GM23338 (cell line): ENCODE results near the gene SPEM3. TPM values are rescaled to one million over a fixed set of nuclear protein-coding genes. Genes with fewer than 3 reads are reported as not detected.
A peak's percentile ranks its signal among the peaks of the same experiment; 100 is the strongest.

Source experiments
- ATAC-seq: fragments of 200-7000 bp; cut with Tn5 transposase; 3 replicates; pipeline ENCODE4 v1.9.1; 2020
- DNase-seq: peaks from one replicate; pipeline ENCODE4 v3.0.0-alpha.2; 2015; ENCODE audit warnings: low spot score
- H2AFZ ChIP-seq: fragments of 200-600 bp; sonication (generic); 2 replicates; pipeline ENCODE4 v1.8.0; 2016; ENCODE audit warnings: antibody characterized with exemption, mild to moderate bottlenecking, moderate library complexity
- H3F3A ChIP-seq: fragments of 200-600 bp; sonication (generic); replicated peaks from 2 replicates; pipeline ENCODE4 v1.8.0; 2017; ENCODE audit warnings: antibody characterized with exemption, mixed run types, low read depth
- H3K27ac ChIP-seq: fragments of 200-600 bp; sonication (generic); 2 replicates; pipeline ENCODE4 v1.6.1; 2016; ENCODE audit warnings: low read depth
- H3K27me3 ChIP-seq: fragments of 200-600 bp; sonication (generic); 2 replicates; pipeline ENCODE4 v1.8.0; 2016; ENCODE audit warnings: mild to moderate bottlenecking, mixed run types, moderate library complexity; ENCODE audit not compliant: insufficient read depth
- H3K36me3 ChIP-seq: fragments of 200-600 bp; sonication (generic); 2 replicates; pipeline ENCODE4 v1.8.0; 2016; ENCODE audit warnings: mild to moderate bottlenecking; ENCODE audit not compliant: insufficient read depth
- H3K4me1 ChIP-seq: fragments of 200-600 bp; sonication (generic); 2 replicates; pipeline ENCODE4 v1.8.0; 2016; ENCODE audit warnings: mild to moderate bottlenecking, moderate library complexity; ENCODE audit not compliant: insufficient read depth
- H3K4me2 ChIP-seq: fragments of 200-600 bp; sonication (generic); 2 replicates; pipeline ENCODE4 v1.7.1; 2017; ENCODE audit warnings: mixed run types
- H3K4me3 ChIP-seq: fragments of 200-600 bp; sonication (generic); 2 replicates; pipeline ENCODE4 v1.6.1; 2016; ENCODE audit warnings: mixed run types
- H3K79me2 ChIP-seq: fragments of 200-600 bp; sonication (generic); replicated peaks from 2 replicates; pipeline ENCODE4 v1.8.0; 2017; ENCODE audit warnings: mild to moderate bottlenecking; ENCODE audit not compliant: insufficient read depth
- H3K9me2 ChIP-seq: fragments of 200-600 bp; sonication (generic); 2 replicates; pipeline ENCODE4 v1.8.0; 2017; ENCODE audit not compliant: insufficient read depth
- H4K20me1 ChIP-seq: fragments of 200-600 bp; sonication (generic); replicated peaks from 2 replicates; pipeline ENCODE4 v1.8.0; 2017; ENCODE audit warnings: mild to moderate bottlenecking; ENCODE audit not compliant: insufficient read depth
- H3K27ac Mint-ChIP-seq: 2 replicates; pipeline ENCODE4 v1.8.0; 2020; ENCODE audit warnings: inconsistent platforms, mild to moderate bottlenecking, moderate library complexity, mixed read lengths
- H3K27me3 Mint-ChIP-seq: 3 replicates; pipeline ENCODE4 v1.8.0; 2022; ENCODE audit warnings: low read depth, mild to moderate bottlenecking, moderate library complexity, mixed read lengths, inconsistent platforms; ENCODE audit not compliant: insufficient read depth, poor library complexity
- H3K36me3 Mint-ChIP-seq: 3 replicates; pipeline ENCODE4 v1.8.0; 2021; ENCODE audit warnings: low read depth, mild to moderate bottlenecking, inconsistent platforms, moderate library complexity, mixed read lengths
- H3K4me1 Mint-ChIP-seq: 3 replicates; pipeline ENCODE4 v1.8.0; 2020; ENCODE audit warnings: mild to moderate bottlenecking, inconsistent platforms, mixed read lengths
- H3K4me3 Mint-ChIP-seq: 3 replicates; pipeline ENCODE4 v1.8.0; 2021; ENCODE audit warnings: moderate library complexity, mild to moderate bottlenecking, inconsistent platforms, mixed read lengths
- H3K9me3 Mint-ChIP-seq: 3 replicates; pipeline ENCODE4 v1.8.0; 2020; ENCODE audit warnings: moderate library complexity, mild to moderate bottlenecking, inconsistent platforms, mixed read lengths
- CTCF ChIP-seq, 2 experiments: fragments of 200-600 bp in 1 of 2; sonication (generic) in 1 of 2; conservative IDR thresholded peaks; 2 replicates each; pipeline versions ENCODE4 v1.5.1 to v1.6.1; 2016 to 2017; ENCODE audit warnings: antibody characterized with exemption in 2 of 2, low read depth in 2 of 2, mild to moderate bottlenecking in 2 of 2, moderate library complexity in 1 of 2
- EZH2 ChIP-seq: fragments of 200-600 bp; sonication (generic); IDR thresholded peaks from one replicate; pipeline ENCODE4 v1.8.0; 2017; ENCODE audit warnings: antibody characterized with exemption, mild to moderate bottlenecking, low read depth; ENCODE audit not compliant: unreplicated experiment
- EZH2phosphoT487 ChIP-seq: fragments of 200-600 bp; sonication (generic); IDR thresholded peaks from one replicate; pipeline ENCODE4 v1.8.1; 2018; ENCODE audit warnings: antibody characterized with exemption; ENCODE audit not compliant: unreplicated experiment
- JUNB ChIP-seq: IDR thresholded peaks from one replicate; pipeline ENCODE4 v1.6.1; 2016; ENCODE audit warnings: antibody characterized with exemption; ENCODE audit not compliant: unreplicated experiment
- NANOG ChIP-seq: IDR thresholded peaks from 2 replicates; pipeline ENCODE4 v1.6.1; 2016; ENCODE audit warnings: antibody characterized with exemption, borderline replicate concordance
- POLR2AphosphoS5 ChIP-seq: IDR thresholded peaks from 2 replicates; pipeline ENCODE4 v1.6.1; 2016; ENCODE audit warnings: antibody characterized with exemption, low read depth
- STAT1 ChIP-seq: IDR thresholded peaks from one replicate; pipeline ENCODE4 v1.6.1; 2016; ENCODE audit warnings: antibody characterized with exemption; ENCODE audit not compliant: unreplicated experiment
- ZNF114 ChIP-seq: fragments of 250-450 bp; sonication (Bioruptor Pico); IDR thresholded peaks from 2 replicates; pipeline ENCODE4 v1.5.0; 2020; ENCODE audit warnings: mild to moderate bottlenecking, moderate library complexity
- ZNF331 ChIP-seq: fragments of 250-450 bp; sonication (Bioruptor Pico); IDR thresholded peaks from 2 replicates; pipeline ENCODE4 v1.5.0; 2020; ENCODE audit warnings: low read depth, mild to moderate bottlenecking, moderate library complexity
- polyA plus RNA-seq: library from polyadenylated mRNA; unstranded; fragments of >200 nt; fragmentation: Nextera tagmentation; extraction: Ambion mirVana; gene quantifications from 2 replicates; pipeline ENCODE4 v1.2.1, GENCODE V29; 2016
- total RNA-seq: library from RNA; depleted of rRNA; stranded (reverse); fragments of >200 nt; shearing (Covaris generic); gene quantifications from 2 replicates; pipeline ENCODE4 v1.2.3, GENCODE V29; 2014
- TF ChIP-seq, protein P1 (sequence below): IDR thresholded peaks from 2 replicates; pipeline ENCODE4 v1.6.1; 2016; ENCODE audit warnings: antibody characterized with exemption
- TF ChIP-seq, protein P2 (sequence below): IDR thresholded peaks from one replicate; pipeline ENCODE4 v1.6.1; 2018; ENCODE audit warnings: antibody characterized with exemption; ENCODE audit not compliant: unreplicated experiment

SPEM3 gene
- total and polyA plus RNA-seq, 2 experiments from 2014 or later, result not detected

- Histone ChIP-seq H4K20me1 (0 out of 2 replicates have a peak, but pooled peaks cover 3% of the 10 kb centered on the region), H3K4me1 (peaks cover 41% of the 10 kb centered on the region), H2AFZ (peak overlapping the region; percentile 97), H3F3A (peaks cover 34% of the 10 kb centered on the region), H3K9me2 (no peaks in the 10 kb centered on the region), H3K4me2 (peak overlapping the region; percentile 99), H3K27me3 (peaks cover 38% of the 10 kb centered on the region), H3K36me3 (no peaks in the 10 kb centered on the region), H3K27ac (peak overlapping the region; percentile 90), H3K4me3 (peak overlapping the region; percentile 90), H3K79me2 (no peaks in the 10 kb centered on the region)
- DNase-seq (peak; percentile 94), ATAC-seq (peak; percentile 83)
- H3K27ac Mint-ChIP-seq, result peak overlapping the region; percentile 96
- H3K27me3 Mint-ChIP-seq, result peaks cover 34% of the 10 kb centered on the region
- H3K4me3 Mint-ChIP-seq, result peak overlapping the region; percentile 91
- H3K36me3 Mint-ChIP-seq, result peaks cover 12% of the 10 kb centered on the region; the same call in 2 of the 3 replicates
- no peak for TF ChIP-seq ZNF331 (CRISPR knock-in tag)
- no peak for TF ChIP-seq EZH2
- TF ChIP-seq STAT1, result no peak
- no peak for TF ChIP-seq POLR2AphosphoS5
- TF ChIP-seq JUNB, result no peak
- TF ChIP-seq NANOG, result no peak
- TF ChIP-seq CTCF (conservative IDR thresholded peaks at IDR 0.05; ENCODE audit: low read depth in 2 of 2), result no peak
- TF ChIP-seq, protein P1, sequence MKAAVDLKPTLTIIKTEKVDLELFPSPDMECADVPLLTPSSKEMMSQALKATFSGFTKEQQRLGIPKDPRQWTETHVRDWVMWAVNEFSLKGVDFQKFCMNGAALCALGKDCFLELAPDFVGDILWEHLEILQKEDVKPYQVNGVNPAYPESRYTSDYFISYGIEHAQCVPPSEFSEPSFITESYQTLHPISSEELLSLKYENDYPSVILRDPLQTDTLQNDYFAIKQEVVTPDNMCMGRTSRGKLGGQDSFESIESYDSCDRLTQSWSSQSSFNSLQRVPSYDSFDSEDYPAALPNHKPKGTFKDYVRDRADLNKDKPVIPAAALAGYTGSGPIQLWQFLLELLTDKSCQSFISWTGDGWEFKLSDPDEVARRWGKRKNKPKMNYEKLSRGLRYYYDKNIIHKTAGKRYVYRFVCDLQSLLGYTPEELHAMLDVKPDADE, result no peak
- TF ChIP-seq EZH2phosphoT487, result no peak
- TF ChIP-seq ZNF114, result no peak
- TF ChIP-seq, protein P2, sequence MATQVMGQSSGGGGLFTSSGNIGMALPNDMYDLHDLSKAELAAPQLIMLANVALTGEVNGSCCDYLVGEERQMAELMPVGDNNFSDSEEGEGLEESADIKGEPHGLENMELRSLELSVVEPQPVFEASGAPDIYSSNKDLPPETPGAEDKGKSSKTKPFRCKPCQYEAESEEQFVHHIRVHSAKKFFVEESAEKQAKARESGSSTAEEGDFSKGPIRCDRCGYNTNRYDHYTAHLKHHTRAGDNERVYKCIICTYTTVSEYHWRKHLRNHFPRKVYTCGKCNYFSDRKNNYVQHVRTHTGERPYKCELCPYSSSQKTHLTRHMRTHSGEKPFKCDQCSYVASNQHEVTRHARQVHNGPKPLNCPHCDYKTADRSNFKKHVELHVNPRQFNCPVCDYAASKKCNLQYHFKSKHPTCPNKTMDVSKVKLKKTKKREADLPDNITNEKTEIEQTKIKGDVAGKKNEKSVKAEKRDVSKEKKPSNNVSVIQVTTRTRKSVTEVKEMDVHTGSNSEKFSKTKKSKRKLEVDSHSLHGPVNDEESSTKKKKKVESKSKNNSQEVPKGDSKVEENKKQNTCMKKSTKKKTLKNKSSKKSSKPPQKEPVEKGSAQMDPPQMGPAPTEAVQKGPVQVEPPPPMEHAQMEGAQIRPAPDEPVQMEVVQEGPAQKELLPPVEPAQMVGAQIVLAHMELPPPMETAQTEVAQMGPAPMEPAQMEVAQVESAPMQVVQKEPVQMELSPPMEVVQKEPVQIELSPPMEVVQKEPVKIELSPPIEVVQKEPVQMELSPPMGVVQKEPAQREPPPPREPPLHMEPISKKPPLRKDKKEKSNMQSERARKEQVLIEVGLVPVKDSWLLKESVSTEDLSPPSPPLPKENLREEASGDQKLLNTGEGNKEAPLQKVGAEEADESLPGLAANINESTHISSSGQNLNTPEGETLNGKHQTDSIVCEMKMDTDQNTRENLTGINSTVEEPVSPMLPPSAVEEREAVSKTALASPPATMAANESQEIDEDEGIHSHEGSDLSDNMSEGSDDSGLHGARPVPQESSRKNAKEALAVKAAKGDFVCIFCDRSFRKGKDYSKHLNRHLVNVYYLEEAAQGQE, result no peak
- peaks cover 34% of the 10 kb centered on the region for H3K4me1 Mint-ChIP-seq
- no peaks in the 10 kb centered on the region; the same call in 2 of the 3 replicates for H3K9me3 Mint-ChIP-seq
Observed at GRCh38 chr17:7445619-7445968, 16.9 kb downstream of the SPEM3 start.
